OCI-LY1 (cell line): ENCODE results near the gene NKIRAS2.

ENCODE experiments used
- CTCF ChIP-seq: fragments of 200-600 bp; sonication (generic), shearing (Covaris generic); IDR thresholded peaks from 2 replicates; pipeline ENCODE4 v1.5.1; 2017; ENCODE audit warnings: mild to moderate bottlenecking, antibody characterized with exemption, low read length, moderate library complexity, mixed read lengths
- EZH2 ChIP-seq: fragments of 200-600 bp; sonication (generic), shearing (Covaris generic); IDR thresholded peaks from 2 replicates; pipeline ENCODE4 v1.8.0; 2017; ENCODE audit warnings: borderline replicate concordance, mixed run types, mild to moderate bottlenecking, antibody characterized with exemption, low read length, moderate library complexity, mixed read lengths

GRCh38 chr17:42002175-42002791 lies 17.6 kb upstream of the NKIRAS2 start:
- no peak for TF ChIP-seq CTCF
- TF ChIP-seq EZH2, result no peak
